NCI-H345 treated with DMSO at 0.1 percent for 48 hours (cell line): ENCODE measurements around the gene HERC4.
"Not testable (repeated sequence)": the region's sequence is repeated elsewhere in the genome, so short reads cannot be mapped to it uniquely, and the experiment has no call there.

Experiments used
- DNase-seq: peaks from one replicate; lab custom pipeline; 2025; ENCODE audit not compliant: unreplicated experiment; lab: John Stamatoyannopoulos, UW

Gene HERC4

GRCh38 chr10:68049289-68050078 lies 25.6 kb downstream of the HERC4 start:
- no peak for DNase-seq

GRCh38 chr10:68047554-68048327 lies 27.3 kb downstream of the HERC4 start:
- DNase-seq = no peak

GRCh38 chr10:68047122-68047521 lies 28.0 kb downstream of the HERC4 start:
- no peak for DNase-seq

- DNase-seq = no peak
Observed at GRCh38 chr10:68046642-68047041, 28.4 kb downstream of the HERC4 start.

GRCh38 chr10:68043030-68043429 lies 32.1 kb downstream of the HERC4 start:
- no peak for DNase-seq

GRCh38 chr10:68032113-68032512 lies 43.0 kb downstream of the HERC4 start:
- no peak for DNase-seq

- DNase-seq = no peak
Observed at GRCh38 chr10:68027429-68027828, 47.7 kb downstream of the HERC4 start.

- DNase-seq = no peak
Observed at GRCh38 chr10:68023292-68023691, 51.8 kb downstream of the HERC4 start.

- DNase-seq = not testable (repeated sequence)
Observed at GRCh38 chr10:68022324-68022723, 52.8 kb downstream of the HERC4 start.

GRCh38 chr10:68016519-68016918 lies 58.6 kb downstream of the HERC4 start:
- DNase-seq = not testable (repeated sequence)

GRCh38 chr10:68010426-68010940 lies 64.6 kb downstream of the HERC4 start:
- no peak for DNase-seq

GRCh38 chr10:68007356-68007755 lies 67.7 kb downstream of the HERC4 start:
- no peak for DNase-seq

GRCh38 chr10:68001539-68001938 lies 73.5 kb downstream of the HERC4 start:
- DNase-seq = no peak

- DNase-seq = no peak
Observed at GRCh38 chr10:68001000-68001399, 74.1 kb downstream of the HERC4 start.

- no peak for DNase-seq
Observed at GRCh38 chr10:67990093-67990492, 85.0 kb downstream of the HERC4 start.

- DNase-seq = no peak
Observed at GRCh38 chr10:67988606-67989005, 86.5 kb downstream of the HERC4 start.

- not testable (repeated sequence) for DNase-seq
Observed at GRCh38 chr10:67982603-67983002, 92.5 kb downstream of the HERC4 start.

GRCh38 chr10:67978749-67979148 lies 96.3 kb downstream of the HERC4 start:
- DNase-seq = no peak

- no peak for DNase-seq
Observed at GRCh38 chr10:67977251-67977650, 97.8 kb downstream of the HERC4 start.

GRCh38 chr10:67976292-67977245 lies 98.5 kb downstream of the HERC4 start:
- no peak for DNase-seq

GRCh38 chr10:67975871-67976270 lies 99.2 kb downstream of the HERC4 start:
- DNase-seq = no peak
